Measurements from ENCODE around the gene COG5.

- TF ChIP-seq, protein P1, sequence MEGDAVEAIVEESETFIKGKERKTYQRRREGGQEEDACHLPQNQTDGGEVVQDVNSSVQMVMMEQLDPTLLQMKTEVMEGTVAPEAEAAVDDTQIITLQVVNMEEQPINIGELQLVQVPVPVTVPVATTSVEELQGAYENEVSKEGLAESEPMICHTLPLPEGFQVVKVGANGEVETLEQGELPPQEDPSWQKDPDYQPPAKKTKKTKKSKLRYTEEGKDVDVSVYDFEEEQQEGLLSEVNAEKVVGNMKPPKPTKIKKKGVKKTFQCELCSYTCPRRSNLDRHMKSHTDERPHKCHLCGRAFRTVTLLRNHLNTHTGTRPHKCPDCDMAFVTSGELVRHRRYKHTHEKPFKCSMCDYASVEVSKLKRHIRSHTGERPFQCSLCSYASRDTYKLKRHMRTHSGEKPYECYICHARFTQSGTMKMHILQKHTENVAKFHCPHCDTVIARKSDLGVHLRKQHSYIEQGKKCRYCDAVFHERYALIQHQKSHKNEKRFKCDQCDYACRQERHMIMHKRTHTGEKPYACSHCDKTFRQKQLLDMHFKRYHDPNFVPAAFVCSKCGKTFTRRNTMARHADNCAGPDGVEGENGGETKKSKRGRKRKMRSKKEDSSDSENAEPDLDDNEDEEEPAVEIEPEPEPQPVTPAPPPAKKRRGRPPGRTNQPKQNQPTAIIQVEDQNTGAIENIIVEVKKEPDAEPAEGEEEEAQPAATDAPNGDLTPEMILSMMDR (IDR thresholded peaks at IDR 0.05; ENCODE audit: low read depth, low read length, poor library complexity, severe bottlenecking) = no peak
- no peak for TF ChIP-seq EZH2phosphoT487 (IDR thresholded peaks at IDR 0.05; ENCODE audit: borderline replicate concordance, low read length)
These were observed 287.4 kb downstream of the COG5 start for GRCh38 chr7:107276220-107276827.

All from DOHH2 (cell line).